GM18873 (cell line): ENCODE measurements around the gene UGT1A10.

Experiments used
- ATAC-seq: cut with Tn5 transposase; IDR thresholded peaks from one replicate; pipeline ENCODE4 v1.9.1; 2021; ENCODE audit warnings: mild to moderate bottlenecking, moderate library complexity, moderate number of reproducible peaks; ENCODE audit not compliant: unreplicated experiment, low FRiP score

The UGT1A10 gene

GRCh38 chr2:233768076-233768475 lies 131.8 kb downstream of the UGT1A10 start:
- no peak for ATAC-seq

GRCh38 chr2:233769260-233769659 lies 133.0 kb downstream of the UGT1A10 start:
- ATAC-seq, result no peak

GRCh38 chr2:233772153-233772552 lies 135.9 kb downstream of the UGT1A10 start:
- ATAC-seq, result no peak

GRCh38 chr2:233772583-233772982 lies 136.3 kb downstream of the UGT1A10 start:
- ATAC-seq, result no peak

GRCh38 chr2:233773854-233774253 lies 137.6 kb downstream of the UGT1A10 start:
- ATAC-seq, result no peak

- ATAC-seq, result no peak
These were observed 139.2 kb downstream of the UGT1A10 start for GRCh38 chr2:233775414-233775813.

- no peak for ATAC-seq
These were observed 141.8 kb downstream of the UGT1A10 start, which contains the start of gene MROH2A for GRCh38 chr2:233778030-233778429. MROH2A (plus strand) TSS chr2:233778330; CDS start chr2:233779359, 1,029 bp downstream.

GRCh38 chr2:233779722-233780121 lies 143.5 kb downstream of the UGT1A10 start:
- ATAC-seq, result no peak

GRCh38 chr2:233780771-233781170 lies 144.5 kb downstream of the UGT1A10 start:
- no peak for ATAC-seq

- ATAC-seq, result no peak
These were observed 153.3 kb downstream of the UGT1A10 start for GRCh38 chr2:233789554-233789953.

- no peak for ATAC-seq
These were observed 155.1 kb downstream of the UGT1A10 start for GRCh38 chr2:233791151-233791882.

- ATAC-seq, result no peak
These were observed 155.7 kb downstream of the UGT1A10 start for GRCh38 chr2:233791883-233792329.

- no peak for ATAC-seq
These were observed 156.5 kb downstream of the UGT1A10 start for GRCh38 chr2:233792720-233793119.

- ATAC-seq, result no peak
These were observed 157.3 kb downstream of the UGT1A10 start for GRCh38 chr2:233793465-233794127.

- no peak for ATAC-seq
These were observed 157.9 kb downstream of the UGT1A10 start for GRCh38 chr2:233794128-233794658.

- no peak for ATAC-seq
These were observed 159.5 kb downstream of the UGT1A10 start for GRCh38 chr2:233795735-233796171.

GRCh38 chr2:233796254-233796653 lies 160.0 kb downstream of the UGT1A10 start:
- ATAC-seq, result no peak

GRCh38 chr2:233798335-233799086 lies 162.3 kb downstream of the UGT1A10 start:
- no peak for ATAC-seq

- no peak for ATAC-seq
These were observed 162.9 kb downstream of the UGT1A10 start for GRCh38 chr2:233799087-233799665.

- no peak for ATAC-seq
These were observed 163.5 kb downstream of the UGT1A10 start for GRCh38 chr2:233799716-233800115.
